GM21737 (cell line): Measurements from ENCODE around the gene GOSR1.
"Not testable (repeated sequence)": the region's sequence is repeated elsewhere in the genome, so short reads cannot be mapped to it uniquely, and the experiment has no call there.

Source experiments
- ATAC-seq: cut with Tn5 transposase; IDR thresholded peaks from one replicate; pipeline ENCODE4 v1.9.1; 2021; ENCODE audit warnings: mild to moderate bottlenecking, moderate library complexity; ENCODE audit not compliant: unreplicated experiment

Gene GOSR1

GRCh38 chr17:30560117-30561026 is 83.2 kb downstream of the GOSR1 start:
- ATAC-seq: not testable (repeated sequence)

GRCh38 chr17:30561766-30562165 is 84.6 kb downstream of the GOSR1 start:
- not testable (repeated sequence) for ATAC-seq

- ATAC-seq: not testable (repeated sequence)
Measured at GRCh38 chr17:30563131-30563904, 86.1 kb downstream of the GOSR1 start.

GRCh38 chr17:30563905-30564390 is 86.7 kb downstream of the GOSR1 start:
- not testable (repeated sequence) for ATAC-seq

- not testable (repeated sequence) for ATAC-seq
Measured at GRCh38 chr17:30564422-30565072, 87.3 kb downstream of the GOSR1 start.

- no peak for ATAC-seq
Measured at GRCh38 chr17:30565073-30565935, 88.1 kb downstream of the GOSR1 start.

- ATAC-seq: not testable (repeated sequence)
Measured at GRCh38 chr17:30566104-30566503, 88.9 kb downstream of the GOSR1 start.

GRCh38 chr17:30566516-30567225 is 89.5 kb downstream of the GOSR1 start:
- not testable (repeated sequence) for ATAC-seq

GRCh38 chr17:30567231-30568116 is 90.3 kb downstream of the GOSR1 start:
- no peak for ATAC-seq

- no peak for ATAC-seq
Measured at GRCh38 chr17:30568117-30568430, 90.9 kb downstream of the GOSR1 start.

GRCh38 chr17:30569531-30570175 is 92.4 kb downstream of the GOSR1 start:
- not testable (repeated sequence) for ATAC-seq

- ATAC-seq: no peak
Measured at GRCh38 chr17:30570191-30570590, 93.0 kb downstream of the GOSR1 start.

GRCh38 chr17:30570596-30571265 is 93.5 kb downstream of the GOSR1 start:
- ATAC-seq: no peak

GRCh38 chr17:30571404-30571803 is 94.2 kb downstream of the GOSR1 start:
- not testable (repeated sequence) for ATAC-seq

GRCh38 chr17:30571921-30572320 is 94.7 kb downstream of the GOSR1 start:
- no peak for ATAC-seq

- not testable (repeated sequence) for ATAC-seq
Measured at GRCh38 chr17:30572651-30573554, 95.7 kb downstream of the GOSR1 start.
